GM19438 (cell line): ENCODE results near the gene NOSTRIN.
"Not testable (repeated sequence)": the region's sequence is repeated elsewhere in the genome, so short reads cannot be mapped to it uniquely, and the experiment has no call there.

Experiments used
- ATAC-seq: cut with Tn5 transposase; IDR thresholded peaks from one replicate; pipeline ENCODE4 v1.9.1; 2021; ENCODE audit warnings: low read depth; ENCODE audit not compliant: unreplicated experiment

The NOSTRIN gene

GRCh38 chr2:168801961-168802858 lies at the start of gene NOSTRIN:
Gene NOSTRIN (plus strand): TSS chr2:168802637. CDS start chr2:168802647, 10 bp downstream.
- no peak for ATAC-seq

GRCh38 chr2:168753765-168754329 lies 48.6 kb upstream of the NOSTRIN start:
- no peak for ATAC-seq

GRCh38 chr2:168757223-168757622 lies 45.2 kb upstream of the NOSTRIN start:
- no peak for ATAC-seq

GRCh38 chr2:168758970-168759820 lies 43.2 kb upstream of the NOSTRIN start:
- no peak for ATAC-seq

GRCh38 chr2:168765401-168765800 lies 37.0 kb upstream of the NOSTRIN start:
- ATAC-seq, result no peak

- ATAC-seq, result no peak
Measured at GRCh38 chr2:168766600-168766999, 35.8 kb upstream of the NOSTRIN start.

- ATAC-seq, result no peak
Measured at GRCh38 chr2:168767258-168767657, 35.2 kb upstream of the NOSTRIN start.

- not testable (repeated sequence) for ATAC-seq
Measured at GRCh38 chr2:168768357-168768756, 34.1 kb upstream of the NOSTRIN start.

- no peak for ATAC-seq
Measured at GRCh38 chr2:168770796-168771195, 31.6 kb upstream of the NOSTRIN start.

GRCh38 chr2:168772704-168773103 lies 29.7 kb upstream of the NOSTRIN start:
- no peak for ATAC-seq

- no peak for ATAC-seq
Measured at GRCh38 chr2:168773128-168773527, 29.3 kb upstream of the NOSTRIN start.

- no peak for ATAC-seq
Measured at GRCh38 chr2:168773719-168774521, 28.5 kb upstream of the NOSTRIN start.

- no peak for ATAC-seq
Measured at GRCh38 chr2:168775837-168776236, 26.6 kb upstream of the NOSTRIN start.

GRCh38 chr2:168780669-168781071 lies 21.8 kb upstream of the NOSTRIN start:
- no peak for ATAC-seq

- ATAC-seq, result no peak
Measured at GRCh38 chr2:168781191-168781817, 21.1 kb upstream of the NOSTRIN start.

GRCh38 chr2:168782271-168782670 lies 20.2 kb upstream of the NOSTRIN start:
- no peak for ATAC-seq

GRCh38 chr2:168784993-168785392 lies 17.4 kb upstream of the NOSTRIN start:
- no peak for ATAC-seq

- no peak for ATAC-seq
Measured at GRCh38 chr2:168787098-168787781, 15.2 kb upstream of the NOSTRIN start.

GRCh38 chr2:168787782-168788376 lies 14.6 kb upstream of the NOSTRIN start:
- no peak for ATAC-seq
